Measurements from ENCODE around the gene BICD2.

DNA sequence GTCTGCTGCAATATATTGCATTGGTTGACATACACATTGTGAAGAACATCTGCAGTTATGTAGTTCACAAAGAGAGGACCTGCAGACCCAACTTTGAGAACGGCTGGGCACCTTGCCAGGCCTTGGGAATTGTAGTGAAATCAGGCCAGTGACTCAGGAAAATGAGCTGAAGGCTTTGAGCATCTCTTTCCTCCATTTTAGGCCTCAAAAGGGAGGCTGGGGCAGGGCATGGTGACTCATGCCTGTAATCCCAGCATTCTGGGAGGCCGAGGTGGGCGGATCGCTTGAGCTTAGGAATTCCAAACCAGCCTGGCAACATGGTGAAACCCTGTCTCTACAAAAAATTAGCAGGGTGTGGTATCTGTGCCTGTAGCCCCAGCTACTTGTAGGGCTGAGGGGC, 93.3 kb downstream of the BICD2 start:
- TF ChIP-seq, protein P1, sequence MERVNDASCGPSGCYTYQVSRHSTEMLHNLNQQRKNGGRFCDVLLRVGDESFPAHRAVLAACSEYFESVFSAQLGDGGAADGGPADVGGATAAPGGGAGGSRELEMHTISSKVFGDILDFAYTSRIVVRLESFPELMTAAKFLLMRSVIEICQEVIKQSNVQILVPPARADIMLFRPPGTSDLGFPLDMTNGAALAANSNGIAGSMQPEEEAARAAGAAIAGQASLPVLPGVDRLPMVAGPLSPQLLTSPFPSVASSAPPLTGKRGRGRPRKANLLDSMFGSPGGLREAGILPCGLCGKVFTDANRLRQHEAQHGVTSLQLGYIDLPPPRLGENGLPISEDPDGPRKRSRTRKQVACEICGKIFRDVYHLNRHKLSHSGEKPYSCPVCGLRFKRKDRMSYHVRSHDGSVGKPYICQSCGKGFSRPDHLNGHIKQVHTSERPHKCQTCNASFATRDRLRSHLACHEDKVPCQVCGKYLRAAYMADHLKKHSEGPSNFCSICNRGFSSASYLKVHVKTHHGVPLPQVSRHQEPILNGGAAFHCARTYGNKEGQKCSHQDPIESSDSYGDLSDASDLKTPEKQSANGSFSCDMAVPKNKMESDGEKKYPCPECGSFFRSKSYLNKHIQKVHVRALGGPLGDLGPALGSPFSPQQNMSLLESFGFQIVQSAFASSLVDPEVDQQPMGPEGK (CRISPR knock-in tag; IDR thresholded peaks at IDR 0.05; ENCODE audit: borderline replicate concordance) = no peak
- TF ChIP-seq TCF4 (CRISPR knock-in tag; IDR thresholded peaks at IDR 0.05; ENCODE audit: borderline replicate concordance) = no peak
- TF ChIP-seq ZC3H10 (CRISPR knock-in tag; IDR thresholded peaks at IDR 0.05) = no peak
- TF ChIP-seq ISL1 (CRISPR knock-in tag; IDR thresholded peaks at IDR 0.05) = no peak
- TF ChIP-seq, protein P2, sequence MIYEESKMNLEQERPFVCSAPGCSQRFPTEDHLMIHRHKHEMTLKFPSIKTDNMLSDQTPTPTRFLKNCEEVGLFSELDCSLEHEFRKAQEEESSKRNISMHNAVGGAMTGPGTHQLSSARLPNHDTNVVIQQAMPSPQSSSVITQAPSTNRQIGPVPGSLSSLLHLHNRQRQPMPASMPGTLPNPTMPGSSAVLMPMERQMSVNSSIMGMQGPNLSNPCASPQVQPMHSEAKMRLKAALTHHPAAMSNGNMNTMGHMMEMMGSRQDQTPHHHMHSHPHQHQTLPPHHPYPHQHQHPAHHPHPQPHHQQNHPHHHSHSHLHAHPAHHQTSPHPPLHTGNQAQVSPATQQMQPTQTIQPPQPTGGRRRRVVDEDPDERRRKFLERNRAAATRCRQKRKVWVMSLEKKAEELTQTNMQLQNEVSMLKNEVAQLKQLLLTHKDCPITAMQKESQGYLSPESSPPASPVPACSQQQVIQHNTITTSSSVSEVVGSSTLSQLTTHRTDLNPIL (CRISPR knock-in tag; IDR thresholded peaks at IDR 0.05; ENCODE audit: low read depth) = no peak
- no peak for TF ChIP-seq SNAI2 (CRISPR knock-in tag; IDR thresholded peaks at IDR 0.05)
- TF ChIP-seq OSR1 (CRISPR knock-in tag; IDR thresholded peaks at IDR 0.05) = no peak
- no peak for TF ChIP-seq ZNF8 (CRISPR knock-in tag; IDR thresholded peaks at IDR 0.05)
- no peak for TF ChIP-seq PPARA (CRISPR knock-in tag; IDR thresholded peaks at IDR 0.05; ENCODE audit: borderline replicate concordance)
- TF ChIP-seq RARB (CRISPR knock-in tag; IDR thresholded peaks at IDR 0.05) = no peak
- no peak for TF ChIP-seq ZFP3 (CRISPR knock-in tag; IDR thresholded peaks at IDR 0.05)
- no peak for TF ChIP-seq BACH2 (CRISPR knock-in tag; IDR thresholded peaks at IDR 0.05; ENCODE audit: borderline replicate concordance)
- TF ChIP-seq, protein P3, sequence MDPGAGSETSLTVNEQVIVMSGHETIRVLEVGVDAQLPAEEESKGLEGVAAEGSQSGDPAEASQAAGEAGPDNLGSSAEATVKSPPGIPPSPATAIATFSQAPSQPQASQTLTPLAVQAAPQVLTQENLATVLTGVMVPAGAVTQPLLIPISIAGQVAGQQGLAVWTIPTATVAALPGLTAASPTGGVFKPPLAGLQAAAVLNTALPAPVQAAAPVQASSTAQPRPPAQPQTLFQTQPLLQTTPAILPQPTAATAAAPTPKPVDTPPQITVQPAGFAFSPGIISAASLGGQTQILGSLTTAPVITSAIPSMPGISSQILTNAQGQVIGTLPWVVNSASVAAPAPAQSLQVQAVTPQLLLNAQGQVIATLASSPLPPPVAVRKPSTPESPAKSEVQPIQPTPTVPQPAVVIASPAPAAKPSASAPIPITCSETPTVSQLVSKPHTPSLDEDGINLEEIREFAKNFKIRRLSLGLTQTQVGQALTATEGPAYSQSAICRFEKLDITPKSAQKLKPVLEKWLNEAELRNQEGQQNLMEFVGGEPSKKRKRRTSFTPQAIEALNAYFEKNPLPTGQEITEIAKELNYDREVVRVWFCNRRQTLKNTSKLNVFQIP (CRISPR knock-in tag; IDR thresholded peaks at IDR 0.05; ENCODE audit: borderline replicate concordance, low read depth) = no peak
- TF ChIP-seq ZFP30 (CRISPR knock-in tag; IDR thresholded peaks at IDR 0.05) = no peak

All from SK-N-SH treated with all-trans-retinoic acid at 6 μM for 48 hours (cell line).